Dedifferentiated amniotic fluid mesenchymal stem cell (primary cell): ENCODE data around the gene DIPK1B.
"Not testable (repeated sequence)": the region's sequence is repeated elsewhere in the genome, so short reads cannot be mapped to it uniquely, and the experiment has no call there.

Source experiments
- DNase-seq: peaks from one replicate; pipeline ENCODE4 v3.0.0-alpha.2; 2016; ENCODE audit errors: extremely low spot score

The DIPK1B gene

DNA sequence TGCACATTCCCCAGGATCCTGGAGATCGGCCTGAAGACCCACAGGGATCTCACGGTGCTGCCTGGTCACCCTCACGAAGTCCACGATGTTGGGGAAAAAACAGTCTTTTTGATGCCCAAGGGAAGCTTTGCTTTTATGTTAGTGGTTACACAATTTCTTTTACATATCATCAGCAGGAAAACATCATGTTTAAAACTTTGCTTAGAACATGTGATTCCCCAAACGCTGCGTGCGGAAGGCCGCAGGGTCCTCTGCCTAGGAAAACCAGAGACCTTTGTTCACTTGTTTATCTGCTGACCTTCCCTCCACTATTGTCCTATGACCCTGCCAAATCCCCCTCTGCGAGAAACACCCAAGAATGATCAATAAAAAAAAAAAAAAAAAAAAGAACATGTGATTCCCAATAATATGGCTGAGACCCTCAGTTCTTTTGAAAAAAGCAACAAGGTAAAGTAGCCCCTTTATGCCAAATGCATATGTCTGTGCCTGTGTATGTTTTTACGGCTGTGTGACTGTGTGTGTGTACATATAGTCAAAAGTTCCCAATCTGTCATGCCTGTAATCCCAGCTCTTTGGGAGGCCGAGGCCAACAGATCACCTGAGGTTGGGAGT lies 13.6 kb upstream of the DIPK1B start:
- no peak for DNase-seq

DNA sequence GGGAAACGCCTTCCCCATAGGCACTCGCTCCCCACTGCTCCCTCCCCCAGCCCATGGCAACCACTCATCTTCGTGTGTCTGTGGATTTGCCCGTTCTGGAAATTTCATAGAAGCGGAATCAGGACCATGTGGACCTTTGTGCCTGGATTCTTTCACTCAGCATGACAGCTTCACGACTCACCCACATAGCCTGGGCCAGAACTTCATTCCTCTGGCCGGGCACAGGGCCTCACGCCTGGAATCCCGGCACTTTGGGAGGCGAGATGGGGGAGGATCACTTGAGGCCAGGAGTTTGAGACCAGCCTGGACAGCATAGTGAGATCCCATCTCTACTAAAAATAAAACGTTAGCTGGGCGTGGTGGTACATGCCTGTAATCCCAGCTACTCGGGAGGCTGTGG lies 12.1 kb upstream of the DIPK1B start:
- peak; percentile 31 for DNase-seq

DNA sequence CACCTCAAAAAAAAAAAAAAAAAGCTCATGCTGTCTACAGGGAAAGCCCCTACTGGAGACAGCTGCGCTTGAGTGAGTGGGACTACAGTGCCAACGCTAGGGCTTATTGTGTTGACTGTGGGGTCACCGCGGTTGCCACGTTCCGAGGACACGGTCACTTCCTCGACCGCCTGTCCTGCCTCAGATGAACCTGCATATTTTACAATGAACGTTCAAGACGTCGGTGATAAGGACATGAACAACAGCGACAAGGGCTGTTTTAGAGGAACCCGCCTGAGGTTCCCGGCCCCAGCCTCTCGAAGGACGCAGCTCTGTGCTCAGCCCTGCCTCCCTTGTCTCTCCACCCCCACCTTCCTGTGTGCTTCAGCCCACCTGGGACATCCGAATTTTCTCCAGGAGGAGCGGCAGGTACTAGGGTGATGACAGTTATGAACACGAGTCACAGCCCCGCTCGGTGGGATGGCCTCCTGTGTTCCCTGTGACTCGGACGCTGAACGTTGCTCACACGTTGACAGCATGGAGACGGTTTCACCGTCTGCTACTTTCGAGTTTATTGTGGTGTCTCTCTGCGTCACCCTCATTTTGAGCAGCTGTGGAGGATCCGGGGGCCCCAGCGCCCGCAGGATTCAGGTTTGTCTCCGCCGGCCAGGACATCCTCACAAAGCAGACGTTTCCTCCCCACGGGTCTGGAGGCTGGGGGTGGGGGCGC lies 11.3 kb upstream of the DIPK1B start:
- DNase-seq, result no peak

DNA sequence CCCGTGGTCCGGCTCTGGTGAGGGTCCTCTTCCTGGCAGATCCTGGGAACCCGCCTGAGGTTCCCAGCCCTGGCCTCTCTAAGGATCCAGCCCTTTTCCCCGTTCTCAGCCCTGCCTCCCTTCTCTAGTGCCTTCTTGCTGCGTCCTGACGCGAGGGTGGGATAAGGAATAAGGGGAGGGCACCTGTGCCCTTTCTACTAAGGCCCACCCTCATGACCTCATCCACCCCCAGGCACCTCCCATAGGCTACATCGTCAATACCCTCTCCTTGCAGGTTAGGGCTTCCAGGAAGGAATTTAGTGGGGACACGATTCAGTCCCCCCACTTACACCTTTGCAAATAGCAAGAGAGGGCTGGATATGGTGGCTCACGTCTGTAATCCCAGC lies 10.7 kb upstream of the DIPK1B start:
- DNase-seq, result no peak

DNA sequence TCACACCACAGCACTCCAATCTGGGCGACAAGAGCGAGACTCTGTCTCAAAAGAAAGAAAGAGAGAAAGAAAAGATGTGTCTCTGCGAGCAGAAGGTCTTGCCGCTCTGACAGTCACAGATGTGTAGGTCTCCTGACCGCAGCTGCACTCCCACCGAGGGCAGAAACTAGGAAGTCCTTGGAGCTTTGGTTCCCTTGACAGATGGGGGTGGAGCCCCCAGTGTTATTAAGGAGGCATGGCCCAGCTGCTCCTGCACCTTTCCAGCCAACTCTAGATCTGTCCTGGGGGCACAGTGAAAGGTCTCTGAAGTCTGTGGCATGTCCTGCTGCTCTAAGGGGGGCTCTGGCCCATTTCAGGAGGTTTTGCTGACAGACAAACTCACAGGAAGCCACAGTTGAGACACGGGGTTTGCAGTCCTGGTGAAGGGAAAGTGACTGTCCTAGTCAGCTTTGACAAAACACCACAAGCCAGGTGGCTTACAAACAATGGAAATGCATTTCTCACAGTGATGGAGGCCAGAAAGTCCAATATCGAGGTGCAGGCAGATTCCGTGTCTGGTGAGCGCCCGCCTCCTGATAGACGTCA lies 9.0 kb upstream of the DIPK1B start:
- DNase-seq, result no peak

DNA sequence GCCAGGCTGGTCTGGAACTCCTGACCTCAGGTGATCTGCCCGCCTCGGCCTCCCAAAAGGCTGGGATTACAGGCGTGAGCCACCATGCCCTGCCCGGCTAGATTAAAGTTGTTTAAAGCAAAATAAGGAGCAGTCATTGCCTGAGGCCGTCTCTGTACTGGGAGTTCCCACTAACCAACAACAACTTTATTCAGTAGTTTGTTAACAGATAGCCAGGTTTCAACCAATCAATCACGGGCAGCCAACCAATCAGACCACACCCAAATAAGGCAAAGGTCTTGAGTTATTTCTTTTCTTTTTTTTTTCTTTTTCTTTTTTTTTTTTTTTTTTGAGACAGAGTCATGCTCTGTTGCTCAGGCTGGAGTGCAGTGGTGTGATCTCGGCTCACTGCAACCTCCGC lies 7.6 kb upstream of the DIPK1B start:
- not testable (repeated sequence) for DNase-seq

DNA sequence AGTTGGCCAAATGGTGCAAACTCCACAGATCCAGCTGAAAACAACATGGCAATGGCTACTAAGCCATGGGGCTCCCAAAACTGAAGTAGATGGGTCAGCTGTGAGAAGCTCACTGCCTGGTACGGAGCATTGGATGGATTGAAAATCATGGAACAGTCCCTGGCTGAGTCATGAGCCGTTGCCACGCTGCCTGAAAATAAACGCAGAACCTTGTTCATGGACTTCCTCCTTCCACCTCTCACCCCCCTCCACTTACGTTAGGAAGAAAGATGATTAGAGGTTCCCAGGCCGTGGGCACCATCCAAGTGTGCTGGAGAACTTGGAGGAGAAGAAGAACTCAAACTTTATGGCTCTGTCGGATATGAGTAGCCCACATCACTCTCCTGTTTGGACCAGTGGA lies 6.8 kb upstream of the DIPK1B start:
- DNase-seq, result no peak

DNA sequence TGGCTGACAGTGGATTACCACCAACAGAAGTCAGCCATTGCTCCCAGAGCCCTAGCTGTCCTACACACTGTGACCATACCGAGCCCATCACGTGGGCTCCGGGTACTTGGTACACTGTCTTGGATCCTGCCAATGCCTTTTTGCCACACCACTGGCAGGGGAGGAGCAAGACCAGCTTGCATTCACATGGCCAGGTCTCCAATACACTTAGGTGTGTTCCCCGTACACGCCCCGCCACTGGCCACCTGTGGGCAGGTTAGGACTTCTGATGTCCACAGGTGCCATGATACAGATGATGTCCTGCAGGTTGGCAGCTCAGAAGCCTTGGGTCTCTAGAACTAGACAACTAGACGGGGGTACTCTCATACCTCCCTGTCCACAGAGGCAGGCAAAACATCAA lies 5.4 kb upstream of the DIPK1B start:
- no peak for DNase-seq

DNA sequence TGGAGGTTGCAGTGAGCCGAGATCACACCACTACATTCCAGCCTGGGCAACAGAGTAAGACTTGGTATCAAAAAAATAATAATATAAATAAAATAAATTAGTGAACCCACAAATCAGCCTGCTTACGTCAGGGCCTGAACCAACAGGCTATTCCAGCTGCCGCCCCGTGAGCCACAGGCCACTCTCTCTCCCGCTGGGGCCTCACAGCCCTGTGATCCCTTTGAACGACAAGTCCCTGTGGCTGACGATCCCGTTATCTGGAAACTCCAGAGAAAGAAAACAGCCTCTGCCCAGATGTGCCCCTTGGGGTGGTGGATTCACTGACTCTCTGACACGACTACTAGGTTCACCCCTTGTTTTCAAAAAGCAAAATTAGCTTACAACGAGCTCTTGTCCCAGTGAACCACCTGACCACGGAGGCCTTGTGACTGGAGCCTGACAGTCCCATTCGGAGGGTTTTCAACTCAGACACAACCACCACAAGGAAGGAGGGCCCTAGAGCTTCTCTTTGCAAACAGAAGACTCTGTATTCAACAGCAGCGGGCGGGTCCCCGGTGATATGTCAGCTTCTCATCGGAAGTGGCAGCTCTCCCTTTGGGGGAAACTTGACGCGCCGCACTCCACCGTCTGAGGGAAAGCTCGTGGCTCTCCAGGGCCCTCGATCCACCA lies 4.4 kb upstream of the DIPK1B start:
- no peak for DNase-seq

DNA sequence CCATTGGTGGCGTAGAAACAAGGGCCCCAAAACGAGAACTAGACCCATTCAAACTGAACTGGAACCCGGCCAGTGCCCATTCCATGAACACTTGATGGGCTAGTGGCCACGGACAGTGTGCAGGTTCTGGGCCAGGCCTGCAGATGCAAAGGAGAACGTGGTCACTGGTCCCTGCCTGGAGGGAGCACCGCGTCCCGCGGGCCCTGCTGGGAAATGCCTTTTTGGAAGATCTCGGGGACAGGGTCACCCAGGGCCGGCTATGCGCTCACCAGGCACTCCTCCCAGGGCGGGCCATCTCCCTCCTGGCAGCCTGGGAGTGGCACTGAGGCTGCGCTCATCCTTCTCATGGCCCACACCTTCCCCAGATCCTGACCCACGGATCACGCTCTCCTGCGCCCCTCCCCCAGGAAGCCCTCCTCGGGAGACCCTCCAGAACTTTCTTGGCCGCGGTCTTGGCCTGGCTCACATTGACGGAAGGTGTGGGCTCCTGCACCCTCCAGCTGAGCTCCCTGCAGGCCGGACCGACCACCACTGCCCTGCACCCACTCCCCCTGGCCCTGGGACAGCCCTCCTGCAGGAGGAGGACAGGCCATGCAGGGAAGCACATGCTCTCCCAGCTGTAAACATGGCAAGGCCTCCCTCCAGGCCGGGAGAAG lies 2.8 kb upstream of the DIPK1B start:
- no peak for DNase-seq

DNA sequence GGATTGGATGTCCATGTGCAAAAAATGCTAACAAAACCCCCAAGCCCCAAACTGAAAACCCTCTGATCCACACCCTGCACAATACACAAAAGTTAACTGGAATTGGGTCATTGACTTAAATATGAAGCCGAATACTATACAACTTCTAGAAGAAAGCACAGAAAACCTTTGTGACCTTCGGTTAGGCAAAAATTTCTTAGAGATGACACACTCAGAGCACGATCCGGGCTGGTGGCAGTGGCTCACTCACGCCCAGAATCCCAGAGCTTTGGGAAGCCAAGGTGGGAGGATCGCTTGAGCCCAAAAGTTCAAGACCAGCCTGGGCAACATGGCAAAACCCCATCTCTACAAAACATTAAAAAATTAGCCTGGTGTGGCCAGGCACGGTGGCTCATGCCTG lies 1.8 kb upstream of the DIPK1B start:
- no peak for DNase-seq

DNA sequence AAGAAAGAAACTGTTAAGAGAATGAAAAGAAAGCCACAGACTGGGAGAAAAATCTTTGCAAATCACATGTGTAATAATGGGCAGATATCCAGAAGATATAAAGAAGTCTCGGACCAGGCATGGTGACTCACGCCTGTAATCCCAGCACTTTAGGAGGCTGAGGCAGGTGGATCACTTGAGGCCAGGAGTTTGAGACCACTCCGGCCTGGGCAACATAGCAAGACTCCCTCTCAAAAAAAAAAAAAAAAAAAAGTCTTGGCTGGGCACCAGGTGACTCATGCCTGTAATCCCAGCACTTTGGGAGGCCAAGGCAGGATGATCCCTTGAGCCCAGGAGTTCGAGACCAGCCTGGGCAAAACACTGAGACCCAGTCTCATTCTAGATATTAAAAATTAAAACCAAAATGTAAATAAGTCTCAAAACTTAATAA lies 1.1 kb upstream of the DIPK1B start:
- not testable (repeated sequence) for DNase-seq

DNA sequence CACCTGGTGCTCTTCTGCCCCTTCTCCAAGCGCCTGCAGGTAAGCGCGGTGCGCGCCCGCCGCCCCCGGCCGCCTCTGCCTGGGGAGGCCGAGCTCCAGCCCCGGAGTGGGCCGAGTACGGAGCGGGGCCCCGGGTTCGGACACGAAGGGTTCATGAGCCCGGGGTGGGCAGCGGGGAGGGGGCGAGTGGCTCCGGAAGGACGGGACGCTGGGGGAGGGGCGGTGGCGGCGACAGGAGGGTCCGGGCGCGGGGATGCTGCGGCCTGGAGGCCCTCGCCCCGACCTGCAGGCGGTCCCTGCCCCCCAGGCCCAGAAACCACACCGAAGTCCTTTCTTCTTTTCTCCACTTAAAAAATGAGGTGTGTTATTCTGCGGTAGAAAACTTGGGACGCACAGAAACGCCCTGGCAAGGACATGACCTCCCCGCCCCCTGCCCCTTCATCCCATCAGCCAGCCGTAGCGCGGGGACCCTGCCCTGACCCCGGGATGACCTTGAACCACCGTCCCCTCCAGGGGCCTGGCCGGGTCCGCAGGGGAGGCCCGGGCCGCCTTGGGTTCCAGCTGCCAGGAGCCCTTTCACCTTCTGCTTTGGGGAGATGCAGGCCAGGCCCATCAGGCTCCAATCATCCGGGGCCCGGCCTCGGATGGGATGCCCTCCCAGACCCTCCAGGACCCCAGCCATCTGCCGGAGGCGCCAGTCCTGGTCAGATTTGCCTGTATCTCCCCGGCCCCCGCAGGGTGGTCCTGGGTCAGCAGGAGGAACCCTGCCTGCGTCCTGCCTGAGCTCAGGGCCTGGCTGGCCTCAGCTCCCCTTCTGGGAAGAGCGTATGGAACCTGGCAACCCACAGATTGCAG lies 545 bp downstream of the DIPK1B start:
- DNase-seq, result no peak

DNA sequence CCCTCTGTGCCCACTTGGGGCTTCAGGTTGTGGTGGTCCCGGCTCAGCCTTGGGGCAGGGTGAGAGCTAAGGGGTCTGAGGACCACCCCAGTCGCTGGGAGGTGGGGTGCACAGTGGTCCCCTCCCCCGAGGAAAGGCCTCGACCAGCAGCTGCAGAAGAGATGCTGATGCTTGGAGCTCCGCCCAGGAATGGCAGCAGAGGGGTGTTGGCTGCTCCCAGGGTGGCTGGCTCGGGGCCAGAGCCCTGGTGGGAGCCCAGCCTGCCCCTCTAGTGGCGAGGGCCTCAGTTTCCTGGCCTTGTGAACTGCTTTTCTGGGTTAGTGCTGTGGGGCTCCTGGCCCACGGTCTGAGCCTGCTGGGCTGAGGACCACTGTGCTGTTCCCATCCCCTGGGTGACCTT lies 1.2 kb downstream of the DIPK1B start:
- DNase-seq, result no peak

DNA sequence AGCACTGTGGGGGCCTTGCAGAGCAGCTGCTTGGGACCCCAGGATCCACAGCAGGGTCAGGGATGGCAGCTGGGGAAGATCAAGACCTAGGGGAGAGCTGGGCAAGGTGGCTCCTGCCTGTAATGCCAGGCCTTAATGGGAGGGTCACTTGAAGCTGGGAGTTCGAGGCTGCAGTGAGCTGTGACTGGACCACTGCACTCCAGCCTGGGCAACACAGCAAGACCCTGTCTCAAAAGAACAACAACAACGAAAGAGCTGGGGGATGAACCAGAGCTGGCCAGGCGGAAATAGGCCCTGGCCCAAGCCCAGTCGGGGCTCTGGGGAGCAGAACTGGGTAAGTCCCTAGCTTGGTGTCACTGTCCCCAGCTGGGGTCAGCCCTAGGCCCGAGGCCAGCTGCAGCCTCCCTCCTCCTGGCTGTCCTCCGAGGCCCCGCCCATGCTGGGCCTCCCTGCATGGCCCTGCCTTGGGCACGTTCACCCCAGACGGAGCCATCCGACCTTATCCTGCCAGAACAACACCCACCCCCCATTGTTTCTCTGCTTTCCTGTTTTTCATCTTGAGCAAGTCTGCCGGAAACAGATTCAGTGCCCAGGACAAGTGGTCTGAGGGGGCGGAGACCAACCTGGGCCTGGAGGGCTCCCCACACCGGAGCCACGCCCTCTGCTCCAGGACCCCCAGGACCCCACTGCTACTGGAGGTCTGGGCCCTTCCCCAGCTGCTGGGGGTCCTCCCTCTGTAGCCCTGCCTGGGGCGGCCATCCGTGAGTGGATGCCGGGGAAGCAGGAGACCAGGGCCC lies 1.9 kb downstream of the DIPK1B start:
- DNase-seq, result no peak

DNA sequence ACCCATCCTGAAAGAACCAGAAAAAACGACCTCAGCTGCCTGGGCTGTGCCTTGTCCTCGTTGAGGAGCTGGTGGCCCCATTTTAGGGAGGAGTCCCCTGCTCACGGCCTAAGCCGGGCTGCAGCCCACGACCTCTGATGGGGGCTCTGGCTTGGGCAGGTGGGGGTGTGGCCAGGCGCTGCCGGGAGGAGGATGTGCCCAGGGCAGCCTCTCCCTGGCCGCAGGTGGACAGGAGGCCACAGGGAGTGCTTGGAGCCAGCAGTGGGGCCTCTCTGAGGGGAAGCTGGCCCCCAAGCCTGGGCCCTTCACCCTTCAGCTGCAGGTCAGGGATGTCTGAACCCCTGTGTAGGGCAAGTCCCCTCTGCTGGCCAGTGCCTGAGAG lies 2.5 kb downstream of the DIPK1B start:
- DNase-seq, result no peak

DNA sequence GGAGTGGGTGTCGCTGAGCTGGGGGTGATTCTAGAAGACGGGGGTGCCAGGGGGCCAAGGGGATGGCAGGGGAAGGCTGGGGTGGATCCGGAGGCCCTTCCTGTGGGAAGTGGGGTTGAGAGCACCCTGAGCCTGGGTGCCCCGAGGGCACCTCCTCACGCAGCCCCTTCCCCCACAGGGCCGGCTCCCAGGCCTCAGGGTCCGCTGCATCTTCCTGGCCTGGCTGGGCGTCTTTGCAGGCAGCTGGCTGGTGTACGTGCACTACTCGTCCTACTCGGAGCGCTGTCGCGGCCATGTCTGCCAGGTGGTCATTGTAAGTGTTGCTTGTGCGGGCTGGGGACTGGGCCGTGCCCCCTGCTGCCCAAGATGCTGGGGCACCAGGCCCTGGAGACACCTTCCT lies 5.0 kb downstream of the DIPK1B start:
- DNase-seq, result no peak

DNA sequence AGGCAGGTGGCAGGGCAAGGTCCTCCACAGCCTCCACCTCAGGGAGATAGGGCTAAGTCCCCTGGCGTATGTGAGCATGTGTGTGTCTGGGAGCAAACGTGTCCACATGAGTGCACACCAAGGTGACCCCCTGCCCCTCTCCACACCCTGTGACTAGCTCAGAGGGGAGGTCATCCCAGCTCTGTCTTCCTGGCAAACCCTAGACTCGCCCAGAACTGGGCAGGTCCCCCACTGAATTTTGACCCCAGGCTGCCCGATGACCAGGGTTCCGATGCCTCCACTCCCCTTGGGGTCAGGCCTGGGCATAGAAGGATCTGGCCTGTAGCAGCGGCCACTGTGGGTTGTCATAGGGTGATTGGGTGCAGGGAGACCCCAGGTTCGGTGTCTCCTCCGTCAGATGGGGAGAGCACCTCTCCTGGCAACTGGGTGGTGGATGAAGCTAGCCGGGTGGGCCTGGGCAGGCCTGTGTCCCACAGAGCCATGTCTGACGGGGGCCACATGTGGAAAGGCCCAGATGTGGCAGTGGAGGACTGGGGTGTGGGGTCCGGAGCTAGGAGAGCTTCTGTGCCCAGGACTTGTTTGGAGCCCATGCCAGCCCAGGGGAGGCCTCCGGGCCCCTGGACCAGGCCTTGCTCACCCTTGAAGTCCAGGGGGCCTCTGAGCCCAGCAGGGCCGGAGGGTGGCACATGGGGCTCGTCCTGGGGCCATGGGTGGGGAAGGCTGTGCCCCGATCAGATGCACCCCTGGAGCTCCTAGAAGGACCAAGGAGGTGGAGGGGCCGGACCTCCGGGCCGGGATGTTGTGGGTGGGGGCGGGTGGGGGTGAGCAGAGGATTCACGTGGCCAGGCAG lies 6.2 kb downstream of the DIPK1B start:
- no peak for DNase-seq

DNA sequence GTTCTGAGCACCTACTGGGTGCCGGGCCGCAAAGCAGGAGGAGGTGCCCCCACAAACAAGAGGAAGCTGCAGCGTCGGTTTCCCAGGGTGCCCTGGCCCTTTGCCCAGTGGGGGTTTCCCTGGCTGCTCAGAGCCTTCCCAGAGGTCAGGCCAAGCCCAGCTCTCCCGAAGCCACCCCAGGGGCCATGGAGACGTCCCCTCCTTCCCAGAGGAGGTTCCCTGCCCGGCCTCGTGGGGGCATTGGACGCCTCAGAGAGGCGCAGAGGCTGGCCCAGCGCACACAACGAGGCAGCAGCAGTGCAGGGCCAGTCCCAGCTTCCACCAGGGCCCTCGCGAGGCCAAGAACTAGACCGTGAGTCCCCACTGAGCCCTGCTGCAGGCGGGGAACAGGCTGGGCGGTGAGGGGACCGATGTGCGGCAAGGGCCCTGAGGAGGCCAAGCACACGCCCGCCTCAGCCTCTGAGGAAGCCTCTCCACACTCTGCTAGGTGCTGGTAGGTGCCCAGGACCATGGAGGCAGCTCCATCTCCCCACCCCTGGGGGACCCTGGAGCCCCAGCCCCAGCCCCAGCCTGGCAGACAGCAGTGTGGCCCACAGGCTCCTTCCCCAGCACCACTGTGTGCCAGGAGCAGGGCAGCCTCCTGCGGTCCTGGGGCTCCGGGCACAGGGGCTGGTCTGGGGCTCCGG lies 7.0 kb downstream of the DIPK1B start:
- DNase-seq, result no peak
